ENCODE results near the gene SH2D3A. TPM values are rescaled to one million over a fixed set of nuclear protein-coding genes. Genes with fewer than 3 reads are reported as not detected.
"Not testable (repeated sequence)": the region's sequence is repeated elsewhere in the genome, so short reads cannot be mapped to it uniquely, and the experiment has no call there.

The SH2D3A gene
- total RNA-seq, 4 donors from 2014 or later: 14.1 to 27.4 (median 20.7) TPM

DNA sequence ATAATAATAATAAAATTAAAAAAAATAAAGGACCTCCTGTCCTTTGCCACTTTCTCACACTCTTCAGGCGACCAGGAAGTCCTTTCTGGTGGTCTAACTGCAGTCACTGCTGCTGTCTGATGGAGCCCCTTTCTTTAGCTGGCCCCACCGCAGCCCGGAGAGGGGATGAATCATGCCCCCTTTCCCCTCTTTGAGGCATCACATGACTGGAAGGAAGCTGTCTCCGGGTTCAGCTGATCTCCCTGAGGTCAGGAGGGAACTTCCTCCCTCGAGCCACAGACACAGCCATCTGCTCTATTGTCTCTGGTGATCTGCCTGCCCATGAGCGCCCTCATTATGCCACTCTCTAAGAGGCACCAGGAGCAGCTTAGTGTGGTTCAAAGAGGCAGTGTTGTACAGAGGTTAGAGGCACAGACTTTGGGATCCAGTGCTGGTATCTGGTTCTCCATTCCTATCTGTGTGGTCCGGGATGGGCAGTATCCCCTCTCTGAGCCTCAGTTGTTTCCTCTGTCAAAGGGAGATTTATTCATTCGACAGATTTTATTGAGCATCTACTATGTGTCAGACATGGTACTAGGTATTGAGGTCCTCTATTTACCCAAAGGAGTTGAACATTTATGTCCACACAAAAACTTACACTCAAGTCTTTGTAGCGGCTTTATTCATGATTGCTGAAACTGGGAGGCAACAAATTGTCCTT is 35.3 kb upstream of the SH2D3A start:
- no peaks in the 10 kb centered on the region for H3K36me3 ChIP-seq
- no peak overlapping the region for H3K4me3 ChIP-seq (replicated peaks in 1 of 3)
- no peaks in the 10 kb centered on the region for H3K27me3 ChIP-seq
- H3K9me3 ChIP-seq: no peaks in the 10 kb centered on the region
- no peak overlapping the region for H3K27ac ChIP-seq
- TF ChIP-seq, protein P1, sequence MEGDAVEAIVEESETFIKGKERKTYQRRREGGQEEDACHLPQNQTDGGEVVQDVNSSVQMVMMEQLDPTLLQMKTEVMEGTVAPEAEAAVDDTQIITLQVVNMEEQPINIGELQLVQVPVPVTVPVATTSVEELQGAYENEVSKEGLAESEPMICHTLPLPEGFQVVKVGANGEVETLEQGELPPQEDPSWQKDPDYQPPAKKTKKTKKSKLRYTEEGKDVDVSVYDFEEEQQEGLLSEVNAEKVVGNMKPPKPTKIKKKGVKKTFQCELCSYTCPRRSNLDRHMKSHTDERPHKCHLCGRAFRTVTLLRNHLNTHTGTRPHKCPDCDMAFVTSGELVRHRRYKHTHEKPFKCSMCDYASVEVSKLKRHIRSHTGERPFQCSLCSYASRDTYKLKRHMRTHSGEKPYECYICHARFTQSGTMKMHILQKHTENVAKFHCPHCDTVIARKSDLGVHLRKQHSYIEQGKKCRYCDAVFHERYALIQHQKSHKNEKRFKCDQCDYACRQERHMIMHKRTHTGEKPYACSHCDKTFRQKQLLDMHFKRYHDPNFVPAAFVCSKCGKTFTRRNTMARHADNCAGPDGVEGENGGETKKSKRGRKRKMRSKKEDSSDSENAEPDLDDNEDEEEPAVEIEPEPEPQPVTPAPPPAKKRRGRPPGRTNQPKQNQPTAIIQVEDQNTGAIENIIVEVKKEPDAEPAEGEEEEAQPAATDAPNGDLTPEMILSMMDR (IDR thresholded peaks at IDR 0.05): no peak
- TF ChIP-seq POLR2A (IDR thresholded peaks at IDR 0.05): no peak
- H3K4me1 ChIP-seq: peaks cover 6% of the 10 kb centered on the region in 2 donors
- intact Hi-C loops (cut with DNase I): no loop called here
- 55 to 56% methylated on average over 8 to 9 of the region's 9 CpGs for WGBS, 2 donors
- peak; percentile 3 to 6 for DNase-seq

DNA sequence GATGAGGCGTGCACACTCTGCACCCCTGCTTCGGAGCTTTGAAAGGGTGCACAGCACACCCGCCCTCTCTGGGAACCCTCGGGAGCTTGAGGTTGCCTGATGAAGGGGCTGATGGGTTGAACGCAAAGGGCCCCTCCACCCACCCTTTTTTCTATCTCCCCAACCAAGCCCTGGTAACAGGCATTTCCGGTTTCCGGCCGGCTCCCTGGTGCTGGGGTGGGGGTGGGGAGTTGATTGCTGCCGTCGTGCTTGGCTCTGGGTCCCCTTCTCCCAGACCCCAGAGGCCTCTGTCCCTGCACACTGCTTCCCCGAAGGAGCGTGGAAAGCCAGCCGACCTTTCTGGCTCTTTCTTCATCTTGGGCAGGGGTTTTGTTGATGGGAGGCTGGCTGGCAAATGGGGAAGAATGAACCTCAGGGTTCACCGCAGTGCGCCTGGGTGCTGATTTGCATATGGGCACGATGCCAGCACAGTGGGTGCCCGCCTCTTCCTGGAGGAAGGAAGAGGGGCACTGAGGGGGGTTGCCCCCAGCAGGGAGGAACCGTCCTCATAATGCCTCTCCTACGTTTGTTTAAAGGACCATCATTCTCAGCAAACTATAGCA is 34.4 kb upstream of the SH2D3A start:
- no peaks in the 10 kb centered on the region for H3K36me3 ChIP-seq
- WGBS, 2 donors: 1 to 10% methylated on average over 12 to 16 of the region's 19 CpGs
- H3K4me3 ChIP-seq (replicated peaks in 1 of 3): peak overlapping the region in 1 of 3 donors; percentile 7
- intact Hi-C loops (cut with DNase I): no loop called here
- H3K4me1 ChIP-seq: peaks cover 6% of the 10 kb centered on the region in 2 donors
- H3K27ac ChIP-seq: no peak overlapping the region
- peak; percentile 29 to 35 for DNase-seq
- no peaks in the 10 kb centered on the region for H3K27me3 ChIP-seq
- no peak for TF ChIP-seq POLR2A (IDR thresholded peaks at IDR 0.05)
- TF ChIP-seq, protein P1 (IDR thresholded peaks at IDR 0.05): no peak
- H3K9me3 ChIP-seq: no peaks in the 10 kb centered on the region

DNA sequence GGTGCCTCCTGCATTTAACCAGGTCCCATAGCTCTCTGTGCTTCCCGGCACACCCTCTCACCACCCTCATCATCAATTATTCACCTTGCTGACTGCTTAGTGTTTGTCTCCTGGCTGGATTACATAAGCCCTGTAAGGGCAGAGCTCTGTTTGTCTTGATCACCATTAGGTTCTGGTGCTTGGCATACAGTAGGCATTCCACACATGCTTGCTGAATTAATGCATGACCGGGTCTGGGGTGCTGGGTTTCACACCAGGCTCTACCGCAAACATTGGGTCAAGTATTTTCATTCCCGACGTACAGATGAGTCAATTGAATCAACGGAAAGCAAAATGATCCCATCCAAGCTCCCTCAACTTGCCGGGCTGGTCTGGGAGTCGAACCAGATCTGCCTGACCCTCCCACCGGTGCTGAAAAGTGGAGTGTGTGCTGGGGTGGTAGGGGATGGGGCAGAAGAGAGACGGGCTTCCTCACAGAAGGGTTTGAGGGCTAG is 33.8 kb upstream of the SH2D3A start:
- DNase-seq: no peak
- Histone ChIP-seq H3K4me3 (replicated peaks in 1 of 3) (peak overlapping the region in 1 of 3 donors; percentile 7), H3K36me3 (no peaks in the 10 kb centered on the region), H3K4me1 (peaks cover 6% of the 10 kb centered on the region in 2 donors), H3K27me3 (no peaks in the 10 kb centered on the region), H3K9me3 (no peaks in the 10 kb centered on the region), H3K27ac (no peak overlapping the region)
- 30 to 34% methylated on average over 10 of the region's 10 CpGs for WGBS, 2 donors
- TF ChIP-seq, protein P1 (IDR thresholded peaks at IDR 0.05): no peak
- TF ChIP-seq POLR2A (IDR thresholded peaks at IDR 0.05): no peak
- intact Hi-C loops (cut with DNase I): no loop called here

DNA sequence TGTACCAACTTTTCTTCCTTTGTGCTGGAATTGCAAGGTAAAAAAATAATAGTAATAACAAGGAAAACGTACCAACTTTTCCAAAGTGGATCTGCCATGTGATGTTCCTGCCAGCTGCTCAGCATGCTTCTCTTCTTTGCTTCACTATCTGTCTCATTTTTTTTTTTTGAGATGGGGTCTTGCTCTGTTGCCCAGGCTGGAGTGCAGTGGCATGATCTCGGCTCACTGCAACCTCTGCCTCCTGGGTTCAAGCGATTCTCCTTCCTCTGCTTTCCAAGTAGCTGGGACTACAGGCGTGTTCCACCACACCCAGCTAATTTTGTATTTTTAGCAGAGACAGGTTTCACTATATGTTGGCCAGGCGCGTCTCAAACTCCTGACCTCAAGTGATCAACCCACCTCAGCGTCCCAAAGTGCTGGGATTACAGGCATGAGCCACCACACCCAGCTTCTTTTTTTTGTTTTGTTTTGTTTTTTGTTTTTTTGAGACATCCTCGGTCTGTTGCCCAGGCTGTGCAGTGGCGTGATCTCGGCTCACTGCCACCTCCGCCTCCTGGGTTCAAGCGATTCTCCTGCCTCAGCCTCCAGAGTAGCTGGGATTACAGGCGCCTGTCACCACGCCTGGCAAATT is 33.0 kb upstream of the SH2D3A start:
- H3K4me3 ChIP-seq (replicated peaks in 1 of 3); H3K36me3 ChIP-seq; H3K4me1 ChIP-seq; intact Hi-C loops (cut with DNase I); H3K27me3 ChIP-seq; H3K9me3 ChIP-seq; H3K27ac ChIP-seq; DNase-seq: not testable (repeated sequence)
- WGBS, 2 donors: 78 to 83% methylated on average over 14 of the region's 14 CpGs

DNA sequence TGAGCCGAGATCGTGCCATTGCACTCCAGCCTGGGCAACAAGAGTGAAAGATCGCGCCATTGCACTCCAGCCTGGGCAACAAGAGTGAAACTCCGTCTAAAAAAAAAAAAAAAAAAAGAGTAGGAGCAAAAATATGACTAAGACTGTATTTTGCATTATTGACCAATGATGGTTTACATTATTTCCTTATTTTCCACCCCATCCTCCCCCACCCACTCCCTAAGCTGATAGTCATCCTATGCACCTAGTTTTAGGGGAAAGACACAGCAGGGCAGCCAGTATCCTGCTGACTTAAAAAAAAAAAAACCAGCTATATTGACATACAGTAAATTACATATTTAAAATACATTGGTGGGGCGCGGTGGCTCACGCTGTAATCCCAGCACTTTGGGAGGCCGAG is 30.4 kb upstream of the SH2D3A start:
- TF ChIP-seq, protein P1 (IDR thresholded peaks at IDR 0.05): no peak
- no peak for TF ChIP-seq POLR2A (IDR thresholded peaks at IDR 0.05)
- Histone ChIP-seq H3K4me1 (peaks cover 6% of the 10 kb centered on the region in 2 donors), H3K27ac (no peak overlapping the region), H3K36me3 (no peaks in the 10 kb centered on the region), H3K4me3 (replicated peaks in 1 of 3) (no peak overlapping the region), H3K27me3 (no peaks in the 10 kb centered on the region), H3K9me3 (no peaks in the 10 kb centered on the region)
- DNase-seq: no peak
- intact Hi-C loops (cut with DNase I): no loop called here
- WGBS, 2 donors: 85 to 91% methylated on average over 9 of the region's 9 CpGs

Measured in thyroid gland (tissue), 4 donors.